Stimulated activated CD8-positive, alpha-beta memory T cell treated with anti-CD3 and anti-CD28 coated beads, Interleukin-2, amount 100 ng/mL, for 1 hour (primary cell): Measurements from ENCODE around the gene EXD3.
"Not testable (repeated sequence)": the region's sequence is repeated elsewhere in the genome, so short reads cannot be mapped to it uniquely, and the experiment has no call there.

Experiments used
- DNase-seq, 2 donors: peaks; one replicate each; pipeline ENCODE4 v3.0.0-alpha.2; 2020; ENCODE audit warnings: low read depth in 2 of 2

Gene EXD3

DNA sequence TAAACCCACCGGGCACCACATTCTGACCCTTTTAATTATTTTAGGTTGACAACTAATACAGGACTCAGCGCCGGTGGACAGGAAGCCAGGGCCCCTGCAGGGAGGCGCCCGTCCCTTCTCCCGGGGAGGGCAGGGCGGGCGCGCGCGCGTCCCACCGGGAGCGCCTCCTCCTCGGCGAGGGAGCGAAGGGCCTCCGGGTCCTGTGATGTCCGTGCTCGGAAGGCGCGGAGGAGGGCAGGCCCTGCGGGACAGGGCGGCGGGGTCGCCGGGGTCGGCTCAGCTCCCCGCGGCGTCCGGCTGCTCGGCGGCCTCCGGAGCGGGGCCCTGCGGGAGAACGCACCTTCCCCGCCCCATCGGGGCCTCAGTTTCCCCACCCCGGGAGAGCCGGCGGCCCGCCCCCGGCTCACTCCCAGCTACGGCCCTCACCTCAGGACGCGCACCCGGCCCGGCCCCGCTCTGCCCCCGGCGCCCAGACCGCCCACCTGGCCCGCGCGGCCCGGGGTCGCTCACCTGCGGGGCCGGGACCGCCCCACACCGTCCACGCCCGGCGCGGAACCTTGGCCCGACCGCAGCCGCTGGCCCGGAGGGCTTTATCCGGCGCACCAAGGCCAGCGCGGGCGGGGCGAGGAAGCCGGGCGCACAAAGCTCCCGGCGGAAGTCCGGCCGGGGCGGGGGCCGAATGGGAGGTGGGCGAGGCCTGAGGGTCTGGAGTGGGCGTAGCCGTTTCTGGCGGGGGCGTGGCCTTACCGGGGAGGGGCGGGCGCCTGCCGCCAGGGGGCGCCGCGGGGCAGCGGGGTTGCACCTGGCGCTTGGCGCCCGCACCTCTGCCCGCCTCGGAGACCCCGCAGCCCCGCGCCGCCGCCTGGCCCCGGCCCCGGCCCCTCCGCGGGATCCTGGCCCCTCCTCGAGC, at the start of gene EXD3, which contains the start of gene NOXA1:
Gene EXD3, minus strand, starts transcription at position 559 of the 910 bp plus-strand sequence. CDS start 27,805 bp downstream, outside the sequence.
Gene NOXA1, plus strand, starts transcription at position 790 of the 910 bp plus-strand sequence. CDS start 137 bp downstream, outside the sequence.
- peak; percentile 91 to 92 for DNase-seq

DNA sequence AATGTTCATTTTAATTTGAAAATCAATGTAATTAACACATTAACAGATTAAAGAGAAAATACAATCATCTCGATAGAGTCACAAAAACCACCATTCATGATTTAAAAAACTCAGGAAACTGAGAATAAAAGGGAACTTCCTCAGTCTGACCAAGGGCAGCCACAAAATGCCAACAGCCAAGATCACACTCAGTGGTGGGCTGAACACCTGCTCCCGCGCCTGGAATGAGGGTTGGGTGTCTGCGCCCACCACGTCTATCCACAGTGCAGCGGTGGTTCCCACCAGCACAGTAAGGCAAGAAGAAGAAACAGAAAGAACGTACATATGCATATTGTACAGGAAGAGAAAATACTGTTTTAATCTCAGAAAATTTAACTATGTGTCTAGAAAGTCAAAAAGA, 47.8 kb upstream of the EXD3 start:
- no peak for DNase-seq

- no peak for DNase-seq
Measured at GRCh38 chr9:137467896-137468295, 44.9 kb upstream of the EXD3 start.

DNA sequence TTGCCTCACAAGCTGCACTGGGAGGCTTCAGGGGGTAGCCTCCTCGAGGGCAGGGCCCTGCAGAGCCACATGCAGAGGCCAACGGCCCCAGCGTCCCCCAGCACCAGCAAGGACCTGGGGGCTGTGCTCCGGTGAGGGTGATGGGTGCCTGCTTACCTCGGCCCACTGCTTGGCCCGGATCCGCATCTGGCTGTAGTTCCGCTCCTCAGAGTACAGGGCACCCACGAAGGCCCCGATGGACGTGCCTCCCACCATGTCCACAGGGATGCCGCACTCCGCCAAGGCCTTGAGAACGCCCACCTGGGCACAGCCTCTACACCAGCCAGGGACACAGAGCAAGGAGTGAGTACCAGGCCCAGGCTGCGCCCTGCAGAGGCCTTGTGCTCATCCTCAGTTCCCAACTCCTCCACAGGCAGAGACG, 44.2 kb upstream of the EXD3 start:
- no peak for DNase-seq

DNA sequence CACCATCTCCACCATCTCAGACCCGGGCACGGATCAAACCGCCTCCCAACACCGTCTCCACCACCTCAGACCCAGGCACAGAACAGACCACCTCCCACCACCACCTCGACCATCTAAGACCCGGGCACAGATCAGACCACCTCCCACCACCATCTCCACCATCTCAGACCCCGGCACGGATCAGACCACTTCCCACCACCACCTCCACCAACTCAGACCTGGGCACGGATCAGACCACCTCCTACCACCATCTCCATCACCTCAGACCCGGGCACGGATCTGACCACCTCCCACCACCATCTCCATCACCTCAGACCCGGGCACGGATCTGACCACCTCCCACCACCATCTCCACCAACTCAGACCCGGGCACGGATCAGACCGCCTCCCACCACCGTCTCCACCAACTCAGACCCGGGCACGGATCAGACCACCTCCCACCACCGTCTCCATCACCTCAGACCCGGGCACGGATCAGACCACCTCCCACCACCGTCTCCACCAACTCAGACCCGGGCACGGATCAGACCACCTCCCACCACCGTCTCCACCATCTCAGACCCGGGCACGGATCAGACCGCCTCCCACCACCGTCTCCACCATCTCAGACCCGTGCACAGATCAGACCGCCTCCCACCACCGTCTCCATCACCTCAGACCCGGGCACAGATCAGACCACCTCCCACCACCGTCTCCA, 43.6 kb upstream of the EXD3 start:
- not testable (repeated sequence) for DNase-seq

DNA sequence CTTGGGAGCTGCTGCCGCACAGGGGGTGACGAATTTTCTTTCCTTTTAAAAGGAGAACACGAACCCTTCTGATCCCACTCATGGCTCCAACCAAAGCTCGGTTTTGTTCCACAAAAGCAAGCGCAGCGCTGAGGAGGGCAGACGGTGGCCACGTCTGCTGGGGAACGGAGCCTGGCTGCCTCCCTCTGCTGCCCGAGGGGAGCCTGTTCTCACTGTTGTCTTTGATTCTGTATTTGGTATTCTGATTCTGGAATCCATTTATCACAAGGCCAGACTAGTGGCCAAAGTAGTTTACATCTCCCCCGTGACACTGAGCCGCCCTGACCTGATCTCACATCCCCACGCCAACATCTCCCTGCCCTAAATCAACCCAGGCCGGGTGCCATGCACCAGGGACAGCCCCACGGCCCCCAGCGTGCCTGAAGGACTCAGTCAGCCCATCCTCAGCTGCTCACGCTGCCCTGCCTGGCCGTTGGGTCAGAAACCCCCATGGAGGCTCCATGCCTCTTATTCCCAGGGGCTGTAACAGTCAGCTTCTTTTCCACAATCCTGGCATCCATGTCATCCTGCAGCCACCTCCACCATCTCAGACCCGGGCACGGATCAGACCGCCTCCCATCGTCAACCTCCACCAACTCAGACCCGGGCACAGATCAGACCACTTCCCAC, 42.9 kb upstream of the EXD3 start:
- DNase-seq = no peak

- DNase-seq = no peak
Measured at GRCh38 chr9:137465000-137465719, 42.2 kb upstream of the EXD3 start.

GRCh38 chr9:137464291-137464999, 41.5 kb upstream of the EXD3 start:
- DNase-seq = no peak

GRCh38 chr9:137463931-137464290, 40.9 kb upstream of the EXD3 start:
- DNase-seq = no peak

DNA sequence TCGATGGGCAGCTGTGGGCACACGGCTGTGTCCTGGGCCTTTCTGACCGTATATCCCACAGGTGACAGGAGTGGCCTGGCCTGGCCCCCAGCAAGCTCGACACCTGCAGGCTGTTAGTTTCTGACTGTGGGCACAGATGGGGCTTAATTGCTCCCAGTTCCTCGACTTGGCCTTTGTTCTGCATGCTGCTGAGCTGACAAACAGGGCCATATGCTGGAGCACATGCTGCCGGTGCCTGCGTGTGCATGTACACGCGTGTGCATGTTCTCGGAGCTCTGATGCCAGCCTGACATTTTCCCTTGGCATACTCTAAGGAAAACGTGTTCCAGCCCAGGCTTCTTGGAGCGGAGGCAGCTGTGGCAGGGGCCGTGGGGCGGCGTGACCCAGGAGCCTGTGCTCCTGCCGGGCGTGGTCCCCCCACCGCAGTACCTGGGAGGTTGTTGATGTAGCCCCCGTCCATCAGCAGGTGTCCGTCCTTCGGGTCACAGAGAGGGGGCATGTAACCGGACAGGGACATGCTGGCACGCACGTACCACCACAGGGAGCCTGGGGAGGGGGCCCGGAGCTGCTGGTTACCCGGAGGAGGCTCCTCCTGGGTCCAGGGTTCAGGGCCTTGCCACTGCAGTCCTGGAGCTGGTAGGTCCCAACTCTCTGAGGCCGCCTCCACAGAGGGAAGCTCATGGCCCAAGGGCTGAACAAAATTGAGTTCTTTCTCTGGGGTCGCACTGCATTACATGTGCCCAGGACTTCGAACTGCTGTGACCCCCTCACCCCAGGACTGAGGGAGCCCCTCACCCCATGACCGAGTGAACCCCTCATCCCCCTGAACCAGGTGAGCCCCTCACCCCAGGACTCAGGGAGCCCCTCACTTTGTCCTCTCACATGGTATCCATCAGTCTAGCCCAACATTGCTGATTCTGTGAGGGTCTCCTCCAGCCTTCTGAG, 40.3 kb upstream of the EXD3 start:
- no peak for DNase-seq

GRCh38 chr9:137462396-137462985, 39.5 kb upstream of the EXD3 start:
- DNase-seq = no peak

GRCh38 chr9:137461663-137462395, 38.9 kb upstream of the EXD3 start:
- peak; percentile 66 to 71 for DNase-seq

DNA sequence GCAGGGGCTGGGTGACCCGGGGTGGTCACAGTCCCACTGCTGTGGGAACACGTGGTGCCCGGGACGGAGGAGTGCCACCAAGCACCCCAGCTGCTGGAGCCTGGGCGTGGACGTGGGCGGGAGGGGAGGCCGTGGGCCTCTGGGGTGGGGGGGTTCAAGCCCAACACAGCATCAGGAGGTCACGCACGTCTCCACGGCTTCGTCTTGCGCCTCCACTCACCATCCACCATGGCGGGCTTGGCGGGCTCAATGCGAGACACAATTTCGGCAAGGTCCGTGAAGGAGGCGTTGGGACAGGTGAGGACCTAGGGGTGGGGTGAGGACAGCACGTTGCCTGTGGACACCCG, 38.3 kb upstream of the EXD3 start:
- DNase-seq = no peak

DNA sequence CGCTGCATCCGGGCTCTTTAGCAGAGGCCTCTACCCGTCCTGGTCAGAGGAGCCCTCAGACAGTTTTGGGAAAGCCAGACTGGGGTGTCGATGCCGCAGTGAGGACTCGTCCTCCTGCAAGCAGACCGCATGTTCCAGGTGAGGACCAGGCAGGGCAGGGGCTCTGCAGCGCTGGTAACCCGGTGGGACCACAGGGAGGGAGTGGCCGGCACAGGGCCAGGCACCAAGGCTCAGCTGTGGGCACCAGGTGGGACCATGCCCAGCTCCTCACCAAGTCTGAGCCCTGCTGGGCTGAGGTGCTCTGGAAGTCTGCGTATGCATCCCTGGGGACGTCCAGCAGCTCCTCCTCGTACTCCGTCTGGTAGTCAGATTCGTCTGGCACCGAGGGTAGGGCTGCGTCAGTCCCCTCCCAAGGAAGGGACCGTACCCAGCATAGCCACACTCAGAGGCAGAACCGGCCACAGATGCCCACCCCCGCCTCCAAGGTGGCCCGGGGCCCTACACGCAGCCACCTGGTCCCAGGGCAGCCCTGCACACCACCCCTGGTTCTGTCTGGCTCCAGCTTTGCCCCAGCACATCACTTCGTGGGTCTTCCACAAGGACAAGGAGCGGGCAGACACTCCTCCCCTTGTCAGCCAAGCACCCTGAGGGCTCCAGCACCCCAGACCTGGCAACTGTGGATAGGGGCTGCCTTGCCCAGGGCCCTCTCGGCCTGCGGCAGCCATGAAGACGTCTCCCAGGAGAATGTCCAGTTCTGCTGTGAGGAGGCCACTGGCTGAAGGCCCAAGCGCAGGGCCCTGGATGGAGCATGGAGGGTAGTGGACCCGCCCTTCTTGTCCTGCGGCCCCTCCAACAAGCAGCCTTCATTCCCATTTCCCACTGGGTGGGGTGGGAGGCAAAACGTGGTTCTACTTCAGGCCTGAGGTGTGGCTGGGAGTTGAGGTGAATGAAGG, 37.7 kb upstream of the EXD3 start:
- DNase-seq = no peak

DNA sequence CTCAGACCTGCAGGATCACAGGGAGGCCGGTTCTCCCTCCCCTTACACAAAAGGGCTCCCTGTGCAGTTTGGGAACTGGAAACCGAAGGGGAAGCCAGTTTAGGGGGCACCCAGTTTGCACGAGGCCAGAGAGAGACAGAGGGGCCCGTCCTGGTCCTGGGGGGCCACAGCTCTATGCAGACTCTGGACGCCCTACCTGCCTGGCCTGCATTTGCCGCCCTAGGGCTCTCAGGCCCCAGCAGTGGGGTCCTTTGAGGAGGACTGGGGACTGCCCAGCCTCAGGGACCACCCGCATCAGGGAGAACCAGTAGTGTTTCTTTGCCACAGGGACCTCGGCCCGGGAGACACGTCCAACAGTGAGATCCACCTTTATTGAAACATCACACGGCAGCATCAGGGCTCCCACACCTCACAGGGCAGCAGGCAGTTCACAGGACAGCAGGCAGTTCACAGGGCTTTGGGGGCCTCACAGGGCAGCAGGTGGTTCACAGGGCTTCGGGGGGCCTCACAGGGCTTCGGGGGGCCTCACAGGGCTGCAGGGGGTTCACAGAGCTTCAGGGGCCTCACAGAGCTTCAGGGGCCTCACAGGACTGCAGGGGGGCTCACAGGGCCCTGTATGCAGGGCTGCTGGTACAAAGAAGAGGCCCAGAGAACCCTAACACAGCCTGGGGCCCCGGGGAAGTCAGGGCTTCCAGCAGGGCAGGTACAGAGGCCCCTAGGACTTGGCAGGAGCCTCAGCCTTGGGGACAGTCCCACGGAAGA, 36.8 kb upstream of the EXD3 start:
- no peak for DNase-seq

GRCh38 chr9:137459152-137459600, 36.2 kb upstream of the EXD3 start, which contains the start of gene NSMF:
TSS of gene NSMF (minus strand) at chr9:137459334. CDS start at chr9:137459102, 232 bp downstream.
- peak; percentile 92 for DNase-seq
